Parathyroid adenoma (tissue), 2 donors: ENCODE results near the gene TMPRSS13.

ENCODE experiments used
- H2AFZ ChIP-seq: fragments of 300-600 bp; sonication (generic); one replicate; pipeline ENCODE4 v1.7.0; 2017; ENCODE audit warnings: antibody characterized with exemption, mild to moderate bottlenecking
- H3K27ac ChIP-seq: fragments of 300-600 bp; sonication (generic); one replicate; pipeline ENCODE4 v1.7.0; 2017
- H3K27me3 ChIP-seq: fragments of 300-600 bp; sonication (generic); one replicate; pipeline ENCODE4 v1.7.0; 2017; ENCODE audit warnings: low read length; ENCODE audit not compliant: control insufficient read depth, insufficient read depth
- H3K36me3 ChIP-seq: fragments of 300-600 bp; sonication (generic); one replicate; pipeline ENCODE4 v1.7.0; 2017; ENCODE audit warnings: low read length; ENCODE audit not compliant: control insufficient read depth, insufficient read depth
- H3K4me1 ChIP-seq: fragments of 300-600 bp; sonication (generic); one replicate; pipeline ENCODE4 v1.7.0; 2017; ENCODE audit warnings: control low read depth
- H3K4me2 ChIP-seq: fragments of 300-600 bp; sonication (generic); one replicate; pipeline ENCODE4 v1.7.0; 2017; ENCODE audit warnings: low read length
- H3K4me3 ChIP-seq: fragments of 300-600 bp; sonication (generic); one replicate; pipeline ENCODE4 v1.7.0; 2017; ENCODE audit warnings: low read depth, low read length
- H3K79me2 ChIP-seq: fragments of 300-600 bp; sonication (generic); one replicate; pipeline ENCODE4 v1.7.0; 2017; ENCODE audit warnings: control low read depth
- H3K9ac ChIP-seq: fragments of 300-600 bp; sonication (generic); one replicate; pipeline ENCODE4 v1.7.0; 2017; ENCODE audit warnings: mild to moderate bottlenecking
- H3K9me3 ChIP-seq: fragments of 300-600 bp; sonication (generic); one replicate; pipeline ENCODE4 v1.7.0; 2017; ENCODE audit warnings: low read length; ENCODE audit not compliant: control insufficient read depth
- TF ChIP-seq, protein P1 (sequence below): fragments of 300-600 bp; sonication (generic); IDR thresholded peaks from one replicate; pipeline ENCODE4 v1.7.0; 2017; ENCODE audit warnings: antibody characterized with exemption, mild to moderate bottlenecking
- donor health status: primary hyperparathyroidism.

TMPRSS13 gene

DNA sequence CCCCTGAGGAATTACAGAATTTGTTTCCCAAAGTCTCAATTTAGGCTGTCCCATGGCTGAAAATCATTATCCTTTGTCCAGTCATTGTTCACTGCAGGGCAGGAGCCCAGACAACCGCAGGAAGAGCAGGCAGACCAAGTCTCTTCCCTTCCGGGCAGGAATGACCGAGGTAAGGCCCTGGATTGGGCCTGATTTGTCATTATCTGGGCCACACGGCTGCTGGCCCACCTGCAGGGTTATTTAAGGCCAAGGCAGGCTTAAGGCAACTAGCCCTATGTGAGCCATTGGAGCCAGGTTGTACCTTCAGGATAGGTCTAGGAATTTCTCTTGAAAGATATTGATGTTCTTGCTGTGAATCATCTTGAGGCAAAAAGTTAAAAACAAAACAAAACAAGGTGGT is 47.2 kb upstream of the TMPRSS13 start:
- Histone ChIP-seq H3K27me3 (no peaks in the 10 kb centered on the region), H3K9ac (no peak overlapping the region), H3K36me3 (no peaks in the 10 kb centered on the region), H3K4me2 (no peak overlapping the region), H3K4me3 (no peak overlapping the region), H3K9me3 (no peaks in the 10 kb centered on the region), H3K4me1 (no peaks in the 10 kb centered on the region), H2AFZ (no peak overlapping the region), H3K27ac (no peak overlapping the region), H3K79me2 (no peaks in the 10 kb centered on the region)
- TF ChIP-seq, protein P1, sequence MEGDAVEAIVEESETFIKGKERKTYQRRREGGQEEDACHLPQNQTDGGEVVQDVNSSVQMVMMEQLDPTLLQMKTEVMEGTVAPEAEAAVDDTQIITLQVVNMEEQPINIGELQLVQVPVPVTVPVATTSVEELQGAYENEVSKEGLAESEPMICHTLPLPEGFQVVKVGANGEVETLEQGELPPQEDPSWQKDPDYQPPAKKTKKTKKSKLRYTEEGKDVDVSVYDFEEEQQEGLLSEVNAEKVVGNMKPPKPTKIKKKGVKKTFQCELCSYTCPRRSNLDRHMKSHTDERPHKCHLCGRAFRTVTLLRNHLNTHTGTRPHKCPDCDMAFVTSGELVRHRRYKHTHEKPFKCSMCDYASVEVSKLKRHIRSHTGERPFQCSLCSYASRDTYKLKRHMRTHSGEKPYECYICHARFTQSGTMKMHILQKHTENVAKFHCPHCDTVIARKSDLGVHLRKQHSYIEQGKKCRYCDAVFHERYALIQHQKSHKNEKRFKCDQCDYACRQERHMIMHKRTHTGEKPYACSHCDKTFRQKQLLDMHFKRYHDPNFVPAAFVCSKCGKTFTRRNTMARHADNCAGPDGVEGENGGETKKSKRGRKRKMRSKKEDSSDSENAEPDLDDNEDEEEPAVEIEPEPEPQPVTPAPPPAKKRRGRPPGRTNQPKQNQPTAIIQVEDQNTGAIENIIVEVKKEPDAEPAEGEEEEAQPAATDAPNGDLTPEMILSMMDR: no peak

DNA sequence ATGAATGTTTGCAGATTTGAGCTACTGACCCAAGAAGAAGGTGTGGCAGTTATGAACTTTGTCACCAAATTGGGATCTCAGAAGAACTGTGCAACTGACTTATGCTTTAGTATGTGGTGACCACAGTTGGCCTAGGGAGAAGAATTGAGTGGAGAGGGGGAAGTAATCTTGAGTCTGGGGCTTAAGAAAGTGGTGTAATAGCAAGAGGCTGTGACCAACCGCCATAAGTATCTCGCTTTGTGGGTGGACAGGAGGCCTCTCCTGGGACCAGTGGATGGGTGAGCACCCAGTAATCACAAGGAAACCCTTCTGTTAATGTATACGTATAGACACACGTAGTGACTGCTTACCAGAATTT is 44.3 kb upstream of the TMPRSS13 start:
- Histone ChIP-seq H3K4me2 (no peak overlapping the region), H3K36me3 (no peaks in the 10 kb centered on the region), H3K9ac (no peak overlapping the region), H3K27ac (no peak overlapping the region), H2AFZ (no peak overlapping the region), H3K4me1 (no peaks in the 10 kb centered on the region), H3K27me3 (no peaks in the 10 kb centered on the region), H3K9me3 (no peaks in the 10 kb centered on the region), H3K4me3 (no peak overlapping the region), H3K79me2 (no peaks in the 10 kb centered on the region)
- TF ChIP-seq, protein P1: no peak

DNA sequence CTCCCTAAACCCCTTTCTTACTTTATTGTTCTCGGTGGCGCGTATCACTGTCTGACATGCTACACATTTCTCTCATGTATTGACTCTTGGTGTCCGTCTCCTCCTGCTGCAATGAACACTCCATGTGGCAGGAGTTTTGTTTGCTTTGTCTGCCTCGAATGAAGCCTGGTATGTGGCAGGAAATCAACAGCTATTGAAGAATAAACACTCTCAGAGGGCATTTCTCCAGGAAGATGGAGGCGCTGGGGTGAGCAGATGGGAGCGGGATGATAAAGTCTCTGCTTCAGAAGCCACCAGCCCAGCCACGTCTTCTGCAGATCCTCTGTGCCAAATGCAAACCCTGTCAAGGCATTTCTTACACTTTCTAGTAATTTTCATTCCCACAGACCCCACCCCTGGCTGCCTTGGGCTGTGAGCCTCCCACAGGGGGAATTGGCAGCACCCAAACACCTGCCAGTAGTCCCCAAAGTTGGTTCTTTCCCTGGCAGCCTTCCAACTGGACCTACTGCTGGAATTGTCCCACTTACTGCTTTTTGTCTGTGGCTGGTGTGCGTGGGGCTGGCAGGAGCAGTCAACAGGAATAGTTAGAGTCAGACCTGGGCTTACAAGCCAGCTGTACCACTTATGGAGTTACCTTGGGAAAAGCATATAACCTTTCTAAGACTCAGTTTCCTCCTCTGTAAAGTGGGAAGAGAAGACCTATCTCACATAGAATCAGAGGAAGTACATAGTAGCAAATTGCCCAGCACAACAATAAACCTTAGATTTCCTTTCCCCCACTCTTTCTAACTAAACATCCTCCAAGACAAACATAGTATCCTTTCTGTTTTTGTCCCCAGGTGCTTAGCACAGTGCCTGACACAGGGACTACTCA is 43.7 kb upstream of the TMPRSS13 start:
- Histone ChIP-seq H3K36me3 (no peaks in the 10 kb centered on the region), H3K9me3 (no peaks in the 10 kb centered on the region), H3K27ac (no peak overlapping the region), H3K4me2 (no peak overlapping the region), H2AFZ (no peak overlapping the region), H3K79me2 (no peaks in the 10 kb centered on the region), H3K27me3 (no peaks in the 10 kb centered on the region), H3K9ac (no peak overlapping the region), H3K4me1 (no peaks in the 10 kb centered on the region), H3K4me3 (no peak overlapping the region)
- TF ChIP-seq, protein P1: no peak

DNA sequence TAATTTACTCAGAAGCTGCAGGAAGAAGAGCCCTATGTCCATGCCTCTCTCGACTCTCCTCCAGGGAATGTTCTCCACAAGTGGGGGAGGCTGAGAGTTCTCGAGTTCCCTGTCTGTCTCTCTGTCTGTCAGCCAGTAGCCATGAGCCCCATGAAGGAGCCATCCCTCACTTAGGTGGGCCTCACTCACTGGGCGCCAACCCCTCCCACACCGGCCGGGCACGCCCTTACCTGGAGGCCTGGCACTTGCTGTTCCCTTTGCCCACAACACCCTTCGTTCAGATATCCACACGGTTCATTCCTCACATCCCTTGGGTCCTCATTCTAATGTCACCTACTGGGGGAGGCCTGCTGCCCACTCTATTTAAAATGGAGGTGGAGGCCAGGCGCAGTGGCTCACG is 42.8 kb upstream of the TMPRSS13 start:
- TF ChIP-seq, protein P1: no peak
- H3K9me3 ChIP-seq: no peaks in the 10 kb centered on the region
- no peak overlapping the region for H3K4me3 ChIP-seq
- no peaks in the 10 kb centered on the region for H3K4me1 ChIP-seq
- no peaks in the 10 kb centered on the region for H3K79me2 ChIP-seq
- H2AFZ ChIP-seq: no peak overlapping the region
- H3K9ac ChIP-seq: no peak overlapping the region
- no peak overlapping the region for H3K4me2 ChIP-seq
- H3K36me3 ChIP-seq: no peaks in the 10 kb centered on the region
- no peaks in the 10 kb centered on the region for H3K27me3 ChIP-seq
- no peak overlapping the region for H3K27ac ChIP-seq
